Psoas muscle (tissue), 8 donors: ENCODE data around the gene ASTN2. TPM values are rescaled to one million over a fixed set of nuclear protein-coding genes. Genes with fewer than 3 reads are reported as not detected.

Experiments
- ATAC-seq, 4 donors: fragments of 200-7000 bp; cut with Tn5 transposase; one replicate each; pipeline ENCODE4 v1.9.1; 2020; ENCODE audit warnings: moderate library complexity in 3 of 4, mild to moderate bottlenecking in 2 of 4
- DNase-seq, 2 donors: peaks; one replicate each; pipeline ENCODE4 v3.0.0-alpha.2; 2020
- H3K27ac ChIP-seq: fragments of 200-600 bp; one replicate; pipeline ENCODE4 v1.8.0; 2022
- H3K27me3 ChIP-seq, 3 donors: fragments of 200-600 bp in 1 of 3; one replicate each; pipeline versions ENCODE4 v1.6.1 to v1.8.0; 2013 to 2022; ENCODE audit warnings: low read length in 2 of 3, mild to moderate bottlenecking in 2 of 3, moderate library complexity in 1 of 3; ENCODE audit not compliant: insufficient read depth in 3 of 3
- H3K36me3 ChIP-seq, 2 donors: fragments of 200-600 bp in 1 of 2; one replicate each; pipeline versions ENCODE4 v1.6.1 to v1.8.0; 2013 to 2022; ENCODE audit warnings: low read depth in 1 of 2, mild to moderate bottlenecking in 1 of 2, moderate library complexity in 1 of 2; ENCODE audit not compliant: insufficient read depth in 1 of 2
- H3K4me1 ChIP-seq: fragments of 200-600 bp; one replicate; pipeline ENCODE4 v1.8.0; 2022
- H3K4me3 ChIP-seq: fragments of 200-600 bp; one replicate; pipeline ENCODE4 v1.8.0; 2022; ENCODE audit warnings: mild to moderate bottlenecking
- H3K9me3 ChIP-seq: fragments of 200-600 bp; one replicate; pipeline ENCODE4 v1.8.0; 2022
- WGBS, 3 donors: extraction: QIAGEN DNeasy Blood & Tissue Kit; methylation state at CpG; one replicate each; pipeline versions ENCODE4 v1.1.6 to v1.1.7; 2013; 5-methylcytosine and 5-hydroxymethylcytosine counted together
- intact Hi-C, 2 donors: fragments of 100-400 bp; cut with DNase I; formaldehyde crosslinking; loops; one replicate each; pipeline versions ENCODE4 v1.11.0 to v1.14.2; 2022
- polyA plus RNA-seq, 3 donors: library from polyadenylated mRNA; stranded (reverse); fragments of 200-250 nt; gene quantifications; one replicate each; pipeline ENCODE4 v1.2.3, GENCODE V29; 2013
- total RNA-seq, 4 donors: library from RNA; stranded (reverse); fragmentation: NEBNext Ultra II Directional in 2 of 4; extraction: Animal tissue kit (Norgen Biotek cat#: 25700) in 2 of 4; gene quantifications; one replicate each; pipeline versions ENCODE4 v1.2.1 to v1.2.4, GENCODE V29; 2021 to 2023
- TF ChIP-seq, protein P1 (sequence below): fragments of 200-600 bp; IDR thresholded peaks from one replicate; pipeline ENCODE4 v1.8.0; 2022; ENCODE audit warnings: antibody characterized with exemption
- donor health status: healthy with polysubstance abuse.
- donor health status: DM: no; HTN: no; CAD: no; lungs with moderate emphysema.
- donor health status: Bipolar disorder and iron deficiency.
- donor health status: healthy.
- donor health status: DM: yes; HTN: yes; CAD: no.
- donor health status: DM: no; HTN: no; CAD: no.
- donor health status: DM: no; HTN: no; CAD: no.
- donor health status: DM: yes; HTN: yes; CAD: no.

ASTN2 gene
- total and polyA plus RNA-seq, 7 donors, result 2.0 to 10.3 (median 3.3) TPM

GRCh38 chr9:116821633-116822229, 593.1 kb downstream of the ASTN2 start:
- Histone ChIP-seq H3K27me3 (no peaks in the 10 kb centered on the region), H3K9me3 (no peaks in the 10 kb centered on the region), H3K27ac (no peak overlapping the region), H3K4me3 (no peak overlapping the region), H3K36me3 (no peaks in the 10 kb centered on the region), H3K4me1 (no peaks in the 10 kb centered on the region)
- DNase-seq (no peak), ATAC-seq (no peak)
- TF ChIP-seq, protein P1, sequence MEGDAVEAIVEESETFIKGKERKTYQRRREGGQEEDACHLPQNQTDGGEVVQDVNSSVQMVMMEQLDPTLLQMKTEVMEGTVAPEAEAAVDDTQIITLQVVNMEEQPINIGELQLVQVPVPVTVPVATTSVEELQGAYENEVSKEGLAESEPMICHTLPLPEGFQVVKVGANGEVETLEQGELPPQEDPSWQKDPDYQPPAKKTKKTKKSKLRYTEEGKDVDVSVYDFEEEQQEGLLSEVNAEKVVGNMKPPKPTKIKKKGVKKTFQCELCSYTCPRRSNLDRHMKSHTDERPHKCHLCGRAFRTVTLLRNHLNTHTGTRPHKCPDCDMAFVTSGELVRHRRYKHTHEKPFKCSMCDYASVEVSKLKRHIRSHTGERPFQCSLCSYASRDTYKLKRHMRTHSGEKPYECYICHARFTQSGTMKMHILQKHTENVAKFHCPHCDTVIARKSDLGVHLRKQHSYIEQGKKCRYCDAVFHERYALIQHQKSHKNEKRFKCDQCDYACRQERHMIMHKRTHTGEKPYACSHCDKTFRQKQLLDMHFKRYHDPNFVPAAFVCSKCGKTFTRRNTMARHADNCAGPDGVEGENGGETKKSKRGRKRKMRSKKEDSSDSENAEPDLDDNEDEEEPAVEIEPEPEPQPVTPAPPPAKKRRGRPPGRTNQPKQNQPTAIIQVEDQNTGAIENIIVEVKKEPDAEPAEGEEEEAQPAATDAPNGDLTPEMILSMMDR, result no peak
- intact Hi-C loops, result no loop called here
- 84 to 86% (median 84%) methylated on average over 6 of the region's 6 CpGs for WGBS, 3 donors

- 56 to 64% (median 63%) methylated on average over 1 of the region's 1 CpG for WGBS, 3 donors
- ATAC-seq (no peak), DNase-seq (no peak)
- Histone ChIP-seq H3K27me3 (no peaks in the 10 kb centered on the region), H3K36me3 (no peaks in the 10 kb centered on the region), H3K4me1 (no peaks in the 10 kb centered on the region), H3K4me3 (no peak overlapping the region), H3K27ac (no peak overlapping the region), H3K9me3 (no peaks in the 10 kb centered on the region)
- intact Hi-C loops, result no loop called here
- TF ChIP-seq, protein P1, result no peak
Measured at GRCh38 chr9:116819116-116819515, 595.7 kb downstream of the ASTN2 start.

- no peak overlapping the region for H3K27ac ChIP-seq
- WGBS, 3 donors, result 83 to 92% (median 84%) methylated on average over 1 of the region's 1 CpG
- no peaks in the 10 kb centered on the region for H3K4me1 ChIP-seq
- H3K4me3 ChIP-seq, result no peak overlapping the region
- DNase-seq (no peak), ATAC-seq (no peak)
- no peaks in the 10 kb centered on the region for H3K9me3 ChIP-seq
- intact Hi-C loops, result no loop called here
- TF ChIP-seq, protein P1, result no peak
- no peaks in the 10 kb centered on the region for H3K27me3 ChIP-seq
- no peaks in the 10 kb centered on the region for H3K36me3 ChIP-seq
Measured at GRCh38 chr9:116817762-116818161, 597.1 kb downstream of the ASTN2 start.

- no peak overlapping the region for H3K27ac ChIP-seq
- no peaks in the 10 kb centered on the region for H3K36me3 ChIP-seq
- no peaks in the 10 kb centered on the region for H3K9me3 ChIP-seq
- ATAC-seq (no peak), DNase-seq (no peak)
- no peaks in the 10 kb centered on the region for H3K27me3 ChIP-seq
- WGBS, 3 donors, result 76 to 88% (median 84%) methylated on average over 2 of the region's 2 CpGs
- no peak overlapping the region for H3K4me3 ChIP-seq
- intact Hi-C loops, result no loop called here
- H3K4me1 ChIP-seq, result no peaks in the 10 kb centered on the region
- TF ChIP-seq, protein P1, result no peak
Measured at GRCh38 chr9:116816484-116816883, 598.4 kb downstream of the ASTN2 start.

GRCh38 chr9:116815835-116816234, 599.0 kb downstream of the ASTN2 start:
- intact Hi-C loops, result no loop called here
- WGBS, 3 donors, result 89 to 90% (median 89%) methylated on average over 1 of the region's 1 CpG
- ATAC-seq, result no peak
- TF ChIP-seq, protein P1, result no peak
- Histone ChIP-seq H3K36me3 (no peaks in the 10 kb centered on the region), H3K27ac (no peak overlapping the region), H3K4me3 (no peak overlapping the region), H3K9me3 (no peaks in the 10 kb centered on the region), H3K27me3 (no peaks in the 10 kb centered on the region), H3K4me1 (no peaks in the 10 kb centered on the region)
- no peak for DNase-seq
